K562 (cell line): ENCODE data around the gene TUBA4B. TPM values are rescaled to one million over a fixed set of nuclear protein-coding genes. Genes with fewer than 3 reads are reported as not detected.
A peak's percentile ranks its signal among the peaks of the same experiment; 100 is the strongest.

Source experiments
- ATAC-seq: fragments of 200-7000 bp; cut with Tn5 transposase; 3 replicates; pipeline ENCODE4 v1.9.1; 2020; ENCODE audit warnings: moderate library complexity
- BruUV-seq: library from RNA; stranded (reverse); fragments of 400-500 nt; replicated peaks from 2 replicates; lab custom pipeline; 2021; lab: Mats Ljungman, UMichigan
- CTCF ChIA-PET: fragments of 300-600 bp; formaldehyde crosslinking; extraction: SDS; loops from one replicate; lab custom pipeline; 2021; ENCODE audit warnings: low intra/inter-chr PET ratio; lab: Yijun Ruan, JAX
- POLR2A ChIA-PET: fragments of 300-600, 350-650 bp; sonication (Branson Sonifier 250); formaldehyde crosslinking; extraction: SDS; loops from one replicate; lab custom pipeline; 2021; ENCODE audit warnings: antibody characterized with exemption, inconsistent platforms; lab: Yijun Ruan, JAX
- DNase-seq, 4 experiments: peaks; one replicate each; pipeline versions ENCODE4 v3.0.0 to v3.0.0-alpha.2; 2011 to 2018; ENCODE audit warnings: low spot score in 3 of 4, mixed read lengths in 3 of 4; ENCODE audit errors: extremely low read depth in 1 of 4
- FAIRE-seq: peaks from 2 replicates; lab custom pipeline; 2011; peaks lifted over from hg19 to GRCh38; lab: Jason Lieb, UNC
- H2AFZ ChIP-seq: 2 replicates; pipeline ENCODE4 v1.6.0; 2011; ENCODE audit warnings: low read depth, low read length, control low read depth, inconsistent platforms
- H3K27ac ChIP-seq: fragments of 200-600 bp; 3 replicates; pipeline ENCODE4 v1.8.0; 2011; ENCODE audit warnings: low read depth, mild to moderate bottlenecking, control low read depth, inconsistent platforms, low read length, moderate library complexity, mixed read lengths; ENCODE audit errors: extremely low read depth
- H3K27me3 ChIP-seq, 2 experiments: fragments of 300-600 bp in 1 of 2; 2 replicates in 1 of 2; 3 replicates in 1 of 2; pipeline versions ENCODE4 v1.6.0 to v1.8.0; 2011; ENCODE audit warnings: inconsistent platforms in 2 of 2, low read length in 2 of 2, mild to moderate bottlenecking in 1 of 2, mixed read lengths in 1 of 2, moderate library complexity in 1 of 2; ENCODE audit not compliant: control insufficient read depth in 2 of 2, insufficient read depth in 2 of 2
- H3K36me3 ChIP-seq: fragments of 300-600 bp; 3 replicates; pipeline ENCODE4 v1.8.0; 2011; ENCODE audit warnings: mild to moderate bottlenecking, low read length, inconsistent platforms; ENCODE audit not compliant: control insufficient read depth, insufficient read depth
- H3K4me1 ChIP-seq, 2 experiments: fragments of 200-600 bp in 1 of 2; replicated peaks in 1 of 2; 2 replicates in 1 of 2; 3 replicates in 1 of 2; pipeline versions ENCODE4 v1.5.1 to v1.8.0; 2011; ENCODE audit warnings: inconsistent platforms in 2 of 2, low read length in 2 of 2, mild to moderate bottlenecking in 1 of 2, mixed read lengths in 1 of 2, moderate library complexity in 1 of 2; ENCODE audit not compliant: control insufficient read depth in 2 of 2, insufficient read depth in 2 of 2
- H3K4me2 ChIP-seq: 2 replicates; pipeline ENCODE4 v1.6.1; 2011; ENCODE audit warnings: low read length, control low read depth, inconsistent platforms, mixed read lengths; ENCODE audit not compliant: insufficient read depth
- H3K4me3 ChIP-seq: fragments of 200-600 bp; sonication (generic), shearing (Covaris generic); 2 replicates; pipeline ENCODE4 v1.5.1; 2016; ENCODE audit warnings: control low read depth, inconsistent platforms
- H3K79me2 ChIP-seq: fragments of 200-600 bp; 3 replicates; pipeline ENCODE4 v1.8.0; 2011; ENCODE audit warnings: low read length, inconsistent platforms; ENCODE audit not compliant: control insufficient read depth, insufficient read depth
- H3K9ac ChIP-seq, 2 experiments: 2 replicates each; pipeline versions ENCODE4 v1.6.0 to v1.6.1; 2011; ENCODE audit warnings: low read depth in 2 of 2, low read length in 2 of 2, control low read depth in 1 of 2, inconsistent platforms in 1 of 2, mild to moderate bottlenecking in 1 of 2, mixed read lengths in 1 of 2; ENCODE audit not compliant: insufficient read depth in 1 of 2
- H3K9me1 ChIP-seq: one replicate; pipeline ENCODE4 v1.6.0; 2011; ENCODE audit warnings: inconsistent platforms, mild to moderate bottlenecking, low read length, moderate library complexity; ENCODE audit not compliant: control insufficient read depth, insufficient read depth
- H3K9me3 ChIP-seq: replicated peaks from 2 replicates; pipeline ENCODE4 v1.5.1; 2011; ENCODE audit warnings: low read depth, low read length, inconsistent platforms; ENCODE audit not compliant: control insufficient read depth, insufficient read depth
- H4K20me1 ChIP-seq: replicated peaks from 2 replicates; pipeline ENCODE4 v1.6.1; 2011; ENCODE audit warnings: low read length, inconsistent platforms, mixed read lengths; ENCODE audit not compliant: control insufficient read depth, insufficient read depth
- SMARCA5 ChIP-seq: fragments of 450-650 bp; IDR thresholded peaks from 2 replicates; pipeline ENCODE4 v1.6.1; 2016
- WGBS: fragments of 100-300 bp; shearing (Covaris generic); methylation state at CpG from one replicate; pipeline ENCODE4 v1.1.6; 2016; ENCODE audit warnings: low coverage, mixed read lengths; ENCODE audit not compliant: insufficient coverage; ENCODE audit errors: missing lambda C conversion rate; 5-methylcytosine and 5-hydroxymethylcytosine counted together
- in situ Hi-C: fragments of 300-500 bp; cut with MboI; formaldehyde crosslinking; loops from 4 replicates; pipeline ENCODE4 v1.15.0; 2018; ENCODE audit warnings: inconsistent platforms, mixed read lengths
- intact Hi-C: fragments of 100-400 bp; cut with micrococcal nuclease; formaldehyde crosslinking; loops from 2 replicates; pipeline ENCODE4 v1.14.2; 2022
- polyA plus RNA-seq, 8 experiments: library from polyadenylated mRNA; depleted of rRNA in 4 of 8; stranded (reverse) in 5 of 8; unstranded in 3 of 8; fragments of >200 nt; fragmentation: Nextera tagmentation in 2 of 8; fragmentation: Illumina TruSeq in 1 of 8; extraction: Ambion mirVana in 2 of 8; extraction: Trizol in 1 of 8; gene quantifications; 2 replicates each; pipeline versions ENCODE4 v1.2.1 to v1.2.3, GENCODE V29; 2011 to 2014; ENCODE audit warnings: inconsistent platforms in 1 of 8, missing spikeins in 1 of 8
- total RNA-seq, 7 experiments: library from RNA; depleted of rRNA in 6 of 7; stranded (reverse); fragments of >200 nt in 6 of 7; fragmentation: Illumina TruSeq in 2 of 7; extraction: Trizol in 2 of 7; gene quantifications; 2 replicates each; pipeline versions ENCODE4 v1.2.1 to v1.2.3, GENCODE V29; 2011 to 2021; ENCODE audit warnings: low replicate concordance in 1 of 7
- TF ChIP-seq, protein P1 (sequence below): sonication (generic); formaldehyde crosslinking; IDR thresholded peaks from 2 replicates; pipeline ENCODE4 v1.8.1; 2023; ENCODE audit warnings: mild to moderate bottlenecking, missing genetic modification reagents

The TUBA4B gene
- total and polyA plus RNA-seq, 9 of the 15 experiments (the other 6 are each of a cell fraction or from before 2014, with no cell fraction given) = 0.04 TPM; not detected in 8

- 91% methylated on average over 17 of the region's 31 CpGs for WGBS
- Histone ChIP-seq H4K20me1 (no peaks in the 10 kb centered on the region), H3K4me1 (peaks cover 14 to 29% of the 10 kb centered on the region in 2 experiments; a peak in 4 of 5 replicates), H3K27ac (no peak overlapping the region), H3K36me3 (peaks cover 79% of the 10 kb centered on the region), H3K79me2 (peaks cover 25% of the 10 kb centered on the region), H3K4me2 (no peak overlapping the region), H3K9me3 (no peaks in the 10 kb centered on the region), H3K9ac (no peak overlapping the region; a peak in 1 of 4 replicates), H3K27me3 (no peaks in the 10 kb centered on the region), H3K9me1 (no peaks in the 10 kb centered on the region), H3K4me3 (no peak overlapping the region), H2AFZ (no peak overlapping the region)
- in situ Hi-C loops (no loop called here), intact Hi-C loops (no loop called here)
- FAIRE-seq (no peak), ATAC-seq (no peak), DNase-seq (no peak)
- no TSS peak for BruUV-seq
- ChIA-PET CTCF (no interaction called here), POLR2A (interaction anchor here (0.6 to 0.8 kb wide), 2 partner anchors 71 to 247 kb away, joined by 3 read pairs; no protein-coding TSS in a partner anchor)
- TF ChIP-seq, protein P1, sequence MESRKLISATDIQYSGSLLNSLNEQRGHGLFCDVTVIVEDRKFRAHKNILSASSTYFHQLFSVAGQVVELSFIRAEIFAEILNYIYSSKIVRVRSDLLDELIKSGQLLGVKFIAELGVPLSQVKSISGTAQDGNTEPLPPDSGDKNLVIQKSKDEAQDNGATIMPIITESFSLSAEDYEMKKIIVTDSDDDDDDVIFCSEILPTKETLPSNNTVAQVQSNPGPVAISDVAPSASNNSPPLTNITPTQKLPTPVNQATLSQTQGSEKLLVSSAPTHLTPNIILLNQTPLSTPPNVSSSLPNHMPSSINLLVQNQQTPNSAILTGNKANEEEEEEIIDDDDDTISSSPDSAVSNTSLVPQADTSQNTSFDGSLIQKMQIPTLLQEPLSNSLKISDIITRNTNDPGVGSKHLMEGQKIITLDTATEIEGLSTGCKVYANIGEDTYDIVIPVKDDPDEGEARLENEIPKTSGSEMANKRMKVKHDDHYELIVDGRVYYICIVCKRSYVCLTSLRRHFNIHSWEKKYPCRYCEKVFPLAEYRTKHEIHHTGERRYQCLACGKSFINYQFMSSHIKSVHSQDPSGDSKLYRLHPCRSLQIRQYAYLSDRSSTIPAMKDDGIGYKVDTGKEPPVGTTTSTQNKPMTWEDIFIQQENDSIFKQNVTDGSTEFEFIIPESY (CRISPR knock-in tag) = 0 out of 2 replicates have a peak, but pooled peaks have one; percentile 23
- no peak for TF ChIP-seq SMARCA5
Observed at GRCh38 chr2:219223831-219224610, 29.0 kb upstream of the TUBA4B start.
